Panc1 (cell line): Measurements from ENCODE around the gene DDAH1. TPM values are rescaled to one million over a fixed set of nuclear protein-coding genes. Genes with fewer than 3 reads are reported as not detected.

Experiments used
- ATAC-seq: fragments of 200-7000 bp; cut with Tn5 transposase; 2 replicates; pipeline ENCODE4 v1.9.1; 2020; ENCODE audit warnings: mild to moderate bottlenecking, moderate library complexity
- BruUV-seq: library from RNA; stranded (reverse); fragments of 400-500 nt; replicated peaks from 2 replicates; lab custom pipeline; 2021; lab: Mats Ljungman, UMichigan
- CTCF ChIA-PET: fragments of 300-600 bp; sonication (Branson Sonifier 250); formaldehyde crosslinking; loops from one replicate; lab custom pipeline; 2022; ENCODE audit warnings: antibody characterized with exemption; lab: Charles Lee
- POLR2A ChIA-PET: fragments of 300-600 bp; sonication (Branson Sonifier 250); formaldehyde crosslinking; loops from one replicate; lab custom pipeline; 2022; ENCODE audit warnings: antibody characterized with exemption; lab: Charles Lee
- DNase-seq: peaks from one replicate; pipeline ENCODE4 v3.0.0-alpha.2; 2010; ENCODE audit warnings: low read depth, low spot score
- H3K27ac ChIP-seq: 2 replicates; pipeline ENCODE4 v1.5.1; 2011; ENCODE audit warnings: mild to moderate bottlenecking, low read length, inconsistent platforms
- H3K27me3 ChIP-seq: fragments of 200-500 bp; sonication (Bioruptor generic); 2 replicates; pipeline ENCODE4 v1.6.0; 2014; ENCODE audit warnings: low read length, inconsistent platforms; ENCODE audit not compliant: control insufficient read depth, insufficient read depth
- H3K36me3 ChIP-seq: fragments of 200-500 bp; sonication (Bioruptor generic); 2 replicates; pipeline ENCODE4 v1.5.1; 2014; ENCODE audit warnings: inconsistent platforms, mild to moderate bottlenecking, low read length, moderate library complexity; ENCODE audit not compliant: control insufficient read depth, insufficient read depth
- H3K4me1 ChIP-seq: 2 replicates; pipeline ENCODE4 v1.5.1; 2011; ENCODE audit warnings: inconsistent platforms, mild to moderate bottlenecking, low read length, moderate library complexity; ENCODE audit not compliant: control insufficient read depth, insufficient read depth
- H3K4me3 ChIP-seq, 2 experiments: 2 replicates each; pipeline ENCODE4 v1.5.1; 2011 to 2012; ENCODE audit warnings: low read depth in 2 of 2, low read length in 2 of 2, mild to moderate bottlenecking in 2 of 2, inconsistent platforms in 1 of 2, moderate library complexity in 1 of 2
- H3K9me3 ChIP-seq: fragments of 200-500 bp; sonication (Bioruptor generic); 2 replicates; pipeline ENCODE4 v1.5.1; 2014; ENCODE audit warnings: low read depth, mild to moderate bottlenecking, inconsistent platforms, low read length, moderate library complexity; ENCODE audit not compliant: control insufficient read depth, insufficient read depth
- POLR2AphosphoS5 ChIP-seq: IDR thresholded peaks from 2 replicates; pipeline ENCODE4 v1.6.1; 2012; ENCODE audit warnings: mild to moderate bottlenecking, low read depth, low read length, moderate library complexity
- REST ChIP-seq, 2 experiments: IDR thresholded peaks; 2 replicates each; pipeline ENCODE4 v1.6.1; 2011 to 2012; ENCODE audit warnings: low read depth in 2 of 2, control low read depth in 1 of 2, low read length in 1 of 2, mild to moderate bottlenecking in 1 of 2, moderate library complexity in 1 of 2; ENCODE audit not compliant: insufficient read depth in 1 of 2
- SIN3A ChIP-seq: IDR thresholded peaks from 2 replicates; pipeline ENCODE4 v1.6.1; 2012; ENCODE audit warnings: low read depth, mild to moderate bottlenecking, low read length, moderate library complexity, borderline replicate concordance; ENCODE audit not compliant: insufficient read depth
- TCF7L2 ChIP-seq: IDR thresholded peaks from 2 replicates; pipeline ENCODE4 v1.6.1; 2011; ENCODE audit warnings: mild to moderate bottlenecking, low read depth, low read length, inconsistent platforms
- in situ Hi-C: cut with HindIII; loops from 2 replicates; pipeline ENCODE4 v1.10.0; 2016; ENCODE audit warnings: low sequenced_read_pairs, low pct_unique_long_range_greater_than_20kb
- intact Hi-C: fragments of 100-400 bp; cut with micrococcal nuclease; formaldehyde crosslinking; loops from one replicate; pipeline ENCODE4 v1.10.0; 2022; ENCODE audit not compliant: unreplicated experiment
- total RNA-seq: library from RNA; stranded (reverse); gene quantifications from one replicate; pipeline ENCODE4 v1.2.1, GENCODE V29; 2021; ENCODE audit not compliant: unreplicated experiment
- TF ChIP-seq, protein P1 (sequence below): fragments of 450-650 bp; IDR thresholded peaks from 2 replicates; pipeline ENCODE4 v1.5.1; 2017; ENCODE audit warnings: mild to moderate bottlenecking

Gene DDAH1
- total RNA-seq, 1 experiment from 2014 or later, result 85.4 TPM

DNA sequence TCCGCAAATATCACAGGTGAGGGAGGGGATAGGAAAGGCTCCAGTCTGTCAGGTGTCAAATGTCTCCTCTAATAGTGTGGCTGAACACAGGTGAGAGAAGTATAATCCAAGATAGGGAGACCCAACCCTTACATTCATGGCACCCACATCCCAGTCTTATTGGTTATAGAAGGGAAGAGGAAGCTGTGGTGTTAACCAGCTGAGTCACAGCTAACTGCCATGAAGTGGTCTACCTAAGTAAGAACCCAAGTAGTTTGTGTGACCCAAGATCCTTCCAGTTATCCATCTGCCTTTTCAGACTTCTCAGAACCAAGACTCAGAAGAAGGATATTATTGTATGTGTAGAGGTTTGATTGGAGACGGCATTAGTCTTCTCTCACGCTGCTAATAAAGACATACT, 37.1 kb downstream of the DDAH1 start:
- TF ChIP-seq REST (IDR thresholded peaks at IDR 0.05; ENCODE audit: insufficient read depth in 1 of 2, low read depth in 2 of 2, low read length in 1 of 2) (no peak), TCF7L2 (no peak), SIN3A (no peak), POLR2AphosphoS5 (no peak)
- TF ChIP-seq, protein P1, sequence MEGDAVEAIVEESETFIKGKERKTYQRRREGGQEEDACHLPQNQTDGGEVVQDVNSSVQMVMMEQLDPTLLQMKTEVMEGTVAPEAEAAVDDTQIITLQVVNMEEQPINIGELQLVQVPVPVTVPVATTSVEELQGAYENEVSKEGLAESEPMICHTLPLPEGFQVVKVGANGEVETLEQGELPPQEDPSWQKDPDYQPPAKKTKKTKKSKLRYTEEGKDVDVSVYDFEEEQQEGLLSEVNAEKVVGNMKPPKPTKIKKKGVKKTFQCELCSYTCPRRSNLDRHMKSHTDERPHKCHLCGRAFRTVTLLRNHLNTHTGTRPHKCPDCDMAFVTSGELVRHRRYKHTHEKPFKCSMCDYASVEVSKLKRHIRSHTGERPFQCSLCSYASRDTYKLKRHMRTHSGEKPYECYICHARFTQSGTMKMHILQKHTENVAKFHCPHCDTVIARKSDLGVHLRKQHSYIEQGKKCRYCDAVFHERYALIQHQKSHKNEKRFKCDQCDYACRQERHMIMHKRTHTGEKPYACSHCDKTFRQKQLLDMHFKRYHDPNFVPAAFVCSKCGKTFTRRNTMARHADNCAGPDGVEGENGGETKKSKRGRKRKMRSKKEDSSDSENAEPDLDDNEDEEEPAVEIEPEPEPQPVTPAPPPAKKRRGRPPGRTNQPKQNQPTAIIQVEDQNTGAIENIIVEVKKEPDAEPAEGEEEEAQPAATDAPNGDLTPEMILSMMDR, result no peak
- no peaks in the 10 kb centered on the region for H3K9me3 ChIP-seq
- H3K27me3 ChIP-seq, result no peaks in the 10 kb centered on the region
- intact Hi-C loops, result no loop called here
- ATAC-seq (peak; percentile 69), DNase-seq (no peak)
- H3K4me3 ChIP-seq, result no peak overlapping the region
- no TSS peak for BruUV-seq
- no peak overlapping the region for H3K27ac ChIP-seq
- peaks cover 16% of the 10 kb centered on the region for H3K4me1 ChIP-seq
- in situ Hi-C loops, result no loop called here
- ChIA-PET POLR2A (interaction anchor here (0.5 kb wide), 1 partner anchor 30 kb away, joined by 8 read pairs; no protein-coding TSS in a partner anchor), CTCF (no interaction called here)
- H3K36me3 ChIP-seq, result no peaks in the 10 kb centered on the region

- no peak for DNase-seq
- in situ Hi-C loops, result no loop called here
- intact Hi-C loops, result no loop called here
- Histone ChIP-seq H3K9me3 (no peaks in the 10 kb centered on the region), H3K4me1 (peaks cover 16% of the 10 kb centered on the region), H3K36me3 (no peaks in the 10 kb centered on the region), H3K27me3 (no peaks in the 10 kb centered on the region), H3K27ac (0 out of 2 replicates have a peak overlapping the region, but pooled peaks have one; percentile 1), H3K4me3 (no peak overlapping the region)
- TF ChIP-seq SIN3A (no peak), TCF7L2 (no peak), REST (IDR thresholded peaks at IDR 0.05; ENCODE audit: insufficient read depth in 1 of 2, low read depth in 2 of 2, low read length in 1 of 2) (no peak), POLR2AphosphoS5 (no peak)
- TF ChIP-seq, protein P1, result no peak
- CTCF ChIA-PET, result interaction anchor here (0.6 kb wide), 3 partner anchors 17 to 79 kb away, joined by 3 to 4 read pairs (median 4); no protein-coding TSS in a partner anchor
- ATAC-seq, result peak; percentile 84
- BruUV-seq, result no TSS peak
- POLR2A ChIA-PET, result interaction anchor here (0.5 to 0.9 kb wide), 3 partner anchors 20 to 31 kb away, joined by 5 to 8 read pairs (median 7); no protein-coding TSS in a partner anchor
These were observed 37.6 kb downstream of the DDAH1 start for GRCh38 chr1:85427331-85427730.
